LNCaP clone FGC (cell line): ENCODE results near the gene TBK1.

ENCODE experiments used
- DNase-seq: peaks from one replicate; pipeline ENCODE4 v3.0.0-alpha.2; 2011; ENCODE audit warnings: low read depth
- H3K4me3 ChIP-seq: 2 replicates; pipeline ENCODE4 v1.5.1; 2011; ENCODE audit warnings: mild to moderate bottlenecking, low read depth, low read length, control low read depth
- CTCF ChIP-seq: IDR thresholded peaks from 2 replicates; pipeline ENCODE4 v1.5.1; 2012; ENCODE audit warnings: mild to moderate bottlenecking; ENCODE audit not compliant: control insufficient read depth, insufficient read depth; ENCODE audit errors: extremely low read depth

The TBK1 gene

GRCh38 chr12:64470495-64470894 is 18.6 kb downstream of the TBK1 start:
- no peak for TF ChIP-seq CTCF
- no peak for DNase-seq
- no peak overlapping the region for H3K4me3 ChIP-seq

GRCh38 chr12:64473176-64473575 is 21.3 kb downstream of the TBK1 start:
- DNase-seq = no peak
- TF ChIP-seq CTCF = no peak
- H3K4me3 ChIP-seq = no peak overlapping the region

- no peak for TF ChIP-seq CTCF
- DNase-seq = no peak
- H3K4me3 ChIP-seq = no peak overlapping the region
Observed at GRCh38 chr12:64475518-64475917, 23.6 kb downstream of the TBK1 start.

- DNase-seq = no peak
- TF ChIP-seq CTCF = no peak
- H3K4me3 ChIP-seq = no peak overlapping the region
Observed at GRCh38 chr12:64476844-64477243, 24.9 kb downstream of the TBK1 start.

GRCh38 chr12:64478661-64479060 is 26.7 kb downstream of the TBK1 start:
- no peak overlapping the region for H3K4me3 ChIP-seq
- no peak for TF ChIP-seq CTCF
- DNase-seq = no peak

GRCh38 chr12:64480148-64480547 is 28.2 kb downstream of the TBK1 start:
- H3K4me3 ChIP-seq = no peak overlapping the region
- TF ChIP-seq CTCF = no peak
- no peak for DNase-seq

GRCh38 chr12:64486657-64487056 is 34.7 kb downstream of the TBK1 start:
- no peak for DNase-seq
- H3K4me3 ChIP-seq = no peak overlapping the region
- no peak for TF ChIP-seq CTCF
